Measurements from ENCODE around the gene MARCKS.

Gene MARCKS

GRCh38 chr6:113857556-113858479, 673 bp downstream of the MARCKS start:
- no peak for FAIRE-seq
- DNase-seq (ENCODE audit: insufficient read length, low spot score), result no peak
- TF ChIP-seq, protein P1, sequence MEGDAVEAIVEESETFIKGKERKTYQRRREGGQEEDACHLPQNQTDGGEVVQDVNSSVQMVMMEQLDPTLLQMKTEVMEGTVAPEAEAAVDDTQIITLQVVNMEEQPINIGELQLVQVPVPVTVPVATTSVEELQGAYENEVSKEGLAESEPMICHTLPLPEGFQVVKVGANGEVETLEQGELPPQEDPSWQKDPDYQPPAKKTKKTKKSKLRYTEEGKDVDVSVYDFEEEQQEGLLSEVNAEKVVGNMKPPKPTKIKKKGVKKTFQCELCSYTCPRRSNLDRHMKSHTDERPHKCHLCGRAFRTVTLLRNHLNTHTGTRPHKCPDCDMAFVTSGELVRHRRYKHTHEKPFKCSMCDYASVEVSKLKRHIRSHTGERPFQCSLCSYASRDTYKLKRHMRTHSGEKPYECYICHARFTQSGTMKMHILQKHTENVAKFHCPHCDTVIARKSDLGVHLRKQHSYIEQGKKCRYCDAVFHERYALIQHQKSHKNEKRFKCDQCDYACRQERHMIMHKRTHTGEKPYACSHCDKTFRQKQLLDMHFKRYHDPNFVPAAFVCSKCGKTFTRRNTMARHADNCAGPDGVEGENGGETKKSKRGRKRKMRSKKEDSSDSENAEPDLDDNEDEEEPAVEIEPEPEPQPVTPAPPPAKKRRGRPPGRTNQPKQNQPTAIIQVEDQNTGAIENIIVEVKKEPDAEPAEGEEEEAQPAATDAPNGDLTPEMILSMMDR (IDR thresholded peaks at IDR 0.05; ENCODE audit: insufficient read depth, missing control alignments), result no peak

DNA sequence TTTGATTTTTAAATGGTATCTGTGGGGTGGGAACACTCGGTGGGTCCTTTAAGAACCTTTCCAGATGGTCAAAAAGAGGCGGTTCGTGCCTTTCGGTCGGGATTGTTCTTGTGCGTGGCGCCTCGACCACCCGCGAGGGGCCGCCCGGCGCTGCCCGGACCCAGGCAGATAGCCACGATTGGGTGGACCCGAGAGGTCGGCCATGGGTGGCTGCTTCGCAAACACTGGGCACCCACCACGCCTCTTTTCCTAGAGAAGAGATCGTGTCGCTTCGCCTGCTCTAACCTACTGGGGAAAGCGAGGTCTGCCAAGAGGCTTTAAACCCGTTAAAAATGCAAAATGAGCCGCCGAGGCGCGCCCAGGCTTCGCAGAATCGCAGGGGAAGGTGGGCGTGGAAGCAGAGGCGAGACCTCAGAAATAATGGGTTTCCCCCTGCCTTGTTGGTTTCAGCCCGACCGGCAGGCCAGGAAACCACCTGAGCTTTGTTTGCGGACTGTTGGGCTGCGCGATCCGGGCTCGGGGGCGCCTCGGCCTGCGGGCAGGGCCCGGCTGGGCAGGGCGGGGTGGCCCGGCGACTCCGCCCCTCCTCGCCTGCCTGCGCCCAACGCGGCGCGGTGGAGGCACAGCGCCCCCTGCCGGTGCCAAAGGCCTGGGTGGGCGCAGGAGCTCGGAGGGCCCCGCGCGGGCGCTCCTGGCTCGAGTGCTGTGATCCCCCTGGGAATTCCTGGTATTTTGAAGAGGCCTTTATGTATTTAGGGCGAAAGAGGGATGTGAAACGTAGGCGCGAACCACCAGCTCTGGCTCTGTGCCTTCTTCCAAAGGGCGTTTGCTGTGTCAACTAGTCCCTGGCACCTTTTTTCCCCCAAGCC, 1.6 kb downstream of the MARCKS start:
- TF ChIP-seq, protein P1 (IDR thresholded peaks at IDR 0.05; ENCODE audit: insufficient read depth, missing control alignments), result peak; percentile 82
- FAIRE-seq, result no peak
- DNase-seq (ENCODE audit: insufficient read length, low spot score), result peak; percentile 65

- TF ChIP-seq, protein P1 (IDR thresholded peaks at IDR 0.05; ENCODE audit: insufficient read depth, missing control alignments), result no peak
- DNase-seq (ENCODE audit: insufficient read length, low spot score) (no peak), FAIRE-seq (no peak)
Observed at GRCh38 chr6:113859349-113860180, 2.4 kb downstream of the MARCKS start.

DNA sequence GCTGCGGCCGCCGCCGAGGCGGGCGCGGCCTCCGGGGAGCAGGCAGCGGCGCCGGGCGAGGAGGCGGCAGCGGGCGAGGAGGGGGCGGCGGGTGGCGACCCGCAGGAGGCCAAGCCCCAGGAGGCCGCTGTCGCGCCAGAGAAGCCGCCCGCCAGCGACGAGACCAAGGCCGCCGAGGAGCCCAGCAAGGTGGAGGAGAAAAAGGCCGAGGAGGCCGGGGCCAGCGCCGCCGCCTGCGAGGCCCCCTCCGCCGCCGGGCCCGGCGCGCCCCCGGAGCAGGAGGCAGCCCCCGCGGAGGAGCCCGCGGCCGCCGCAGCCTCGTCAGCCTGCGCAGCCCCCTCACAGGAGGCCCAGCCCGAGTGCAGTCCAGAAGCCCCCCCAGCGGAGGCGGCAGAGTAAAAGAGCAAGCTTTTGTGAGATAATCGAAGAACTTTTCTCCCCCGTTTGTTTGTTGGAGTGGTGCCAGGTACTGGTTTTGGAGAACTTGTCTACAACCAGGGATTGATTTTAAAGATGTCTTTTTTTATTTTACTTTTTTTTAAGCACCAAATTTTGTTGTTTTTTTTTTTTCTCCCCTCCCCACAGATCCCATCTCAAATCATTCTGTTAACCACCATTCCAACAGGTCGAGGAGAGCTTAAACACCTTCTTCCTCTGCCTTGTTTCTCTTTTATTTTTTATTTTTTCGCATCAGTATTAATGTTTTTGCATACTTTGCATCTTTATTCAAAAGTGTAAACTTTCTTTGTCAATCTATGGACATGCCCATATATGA, 3.2 kb downstream of the MARCKS start:
- TF ChIP-seq, protein P1 (IDR thresholded peaks at IDR 0.05; ENCODE audit: insufficient read depth, missing control alignments), result no peak
- DNase-seq (ENCODE audit: insufficient read length, low spot score), result no peak
- no peak for FAIRE-seq

- TF ChIP-seq, protein P1 (IDR thresholded peaks at IDR 0.05; ENCODE audit: insufficient read depth, missing control alignments), result no peak
- DNase-seq (ENCODE audit: insufficient read length, low spot score) (no peak), FAIRE-seq (peak; percentile 6)
Observed at GRCh38 chr6:113862112-113862511, 5.0 kb downstream of the MARCKS start.

- TF ChIP-seq, protein P1 (IDR thresholded peaks at IDR 0.05; ENCODE audit: insufficient read depth, missing control alignments), result no peak
- FAIRE-seq (no peak), DNase-seq (ENCODE audit: insufficient read length, low spot score) (no peak)
Observed at GRCh38 chr6:113870917-113871316, 13.8 kb downstream of the MARCKS start.

Measured in D721Med (cell line).